ENCODE data around the gene NAV2.

The NAV2 gene

GRCh38 chr11:19689281-19690000 is 23.2 kb upstream of the NAV2 start:
- no peak for DNase-seq

- no peak for DNase-seq
These were observed 21.8 kb upstream of the NAV2 start for GRCh38 chr11:19690885-19691284.

- no peak for DNase-seq
These were observed 20.7 kb upstream of the NAV2 start for GRCh38 chr11:19691815-19692500.

- DNase-seq = no peak
These were observed 19.5 kb upstream of the NAV2 start for GRCh38 chr11:19693146-19693545.

- DNase-seq = no peak
These were observed 17.8 kb upstream of the NAV2 start for GRCh38 chr11:19694796-19695345.

- no peak for DNase-seq
These were observed 16.6 kb upstream of the NAV2 start for GRCh38 chr11:19696073-19696472.

- DNase-seq = no peak
These were observed 15.7 kb upstream of the NAV2 start for GRCh38 chr11:19696904-19697303.

GRCh38 chr11:19697721-19698121 is 14.9 kb upstream of the NAV2 start:
- DNase-seq = no peak

- no peak for DNase-seq
These were observed 13.9 kb upstream of the NAV2 start for GRCh38 chr11:19698493-19699292.

- DNase-seq = no peak
These were observed 11.2 kb upstream of the NAV2 start for GRCh38 chr11:19701421-19701820.

GRCh38 chr11:19702620-19703019 is 10.0 kb upstream of the NAV2 start:
- no peak for DNase-seq

- no peak for DNase-seq
These were observed 9.4 kb upstream of the NAV2 start for GRCh38 chr11:19703211-19703610.

- no peak for DNase-seq
These were observed 8.4 kb upstream of the NAV2 start for GRCh38 chr11:19704213-19704612.

GRCh38 chr11:19705936-19706335 is 6.7 kb upstream of the NAV2 start:
- DNase-seq = no peak

GRCh38 chr11:19711911-19712280 is 741 bp upstream of the NAV2 start:
- no peak for DNase-seq

GRCh38 chr11:19713196-19714021 is 772 bp downstream of the NAV2 start:
- DNase-seq = no peak

GRCh38 chr11:19714022-19714386 is 1.4 kb downstream of the NAV2 start:
- no peak for DNase-seq

GRCh38 chr11:19714387-19715363 is 2.0 kb downstream of the NAV2 start:
- DNase-seq = no peak

GRCh38 chr11:19715373-19715772 is 2.7 kb downstream of the NAV2 start:
- no peak for DNase-seq

GRCh38 chr11:19718051-19718450 is 5.4 kb downstream of the NAV2 start:
- DNase-seq = no peak

GRCh38 chr11:19718951-19719350 is 6.3 kb downstream of the NAV2 start:
- no peak for DNase-seq

GRCh38 chr11:19719960-19720359 is 7.3 kb downstream of the NAV2 start:
- DNase-seq = no peak

Data from CD4-positive, alpha-beta T cell treated with Interleukin-4 for 4 hours (primary cell).